CD14-positive monocyte (primary cell): ENCODE data around the gene MAN2B2. TPM values are rescaled to one million over a fixed set of nuclear protein-coding genes. Genes with fewer than 3 reads are reported as not detected.

Experiments
- DNase-seq, 3 donors: peaks; one replicate each; pipeline ENCODE4 v3.0.0-alpha.2; 2011 to 2022
- H2AFZ ChIP-seq: 2 replicates; pipeline ENCODE4 v1.6.0; 2012; ENCODE audit warnings: mild to moderate bottlenecking, low read depth, low read length, inconsistent platforms; ENCODE audit not compliant: insufficient read depth, poor library complexity, severe bottlenecking
- H3K27ac ChIP-seq, 2 donors: 1 replicate in 1 of 2; 2 replicates in 1 of 2; pipeline ENCODE4 v1.5.1; 2012 to 2013; ENCODE audit warnings: low read length in 2 of 2, control low read depth in 1 of 2, inconsistent platforms in 1 of 2, low read depth in 1 of 2, mild to moderate bottlenecking in 1 of 2
- H3K27me3 ChIP-seq, 2 donors: one replicate each; pipeline versions ENCODE4 v1.6.0 to v1.6.1; 2011 to 2013; ENCODE audit warnings: low read length in 2 of 2; ENCODE audit not compliant: control insufficient read depth in 2 of 2, insufficient read depth in 2 of 2
- H3K36me3 ChIP-seq, 2 donors: replicated peaks in 1 of 2; 1 replicate in 1 of 2; 2 replicates in 1 of 2; pipeline versions ENCODE4 v1.5.1 to v1.6.1; 2012 to 2013; ENCODE audit warnings: low read length in 2 of 2, control low read depth in 1 of 2, inconsistent platforms in 1 of 2, mild to moderate bottlenecking in 1 of 2; ENCODE audit not compliant: insufficient read depth in 2 of 2, control insufficient read depth in 1 of 2
- H3K4me1 ChIP-seq, 2 donors: 1 replicate in 1 of 2; 2 replicates in 1 of 2; pipeline versions ENCODE4 v1.5.1 to v1.6.1; 2012 to 2013; ENCODE audit warnings: low read length in 2 of 2, control low read depth in 1 of 2, inconsistent platforms in 1 of 2, mild to moderate bottlenecking in 1 of 2, moderate library complexity in 1 of 2; ENCODE audit not compliant: insufficient read depth in 2 of 2, control insufficient read depth in 1 of 2
- H3K4me2 ChIP-seq: replicated peaks from 2 replicates; pipeline ENCODE3; 2012; ENCODE audit warnings: low read length, moderate library complexity, mild to moderate bottlenecking; ENCODE audit not compliant: poor library complexity, severe bottlenecking; ENCODE audit errors: extremely low read depth
- H3K4me3 ChIP-seq, 3 experiments: fragments of 200-600 bp in 1 of 3; sonication (generic) in 1 of 3; replicated peaks in 1 of 3; 1 replicate in 2 of 3; 2 replicates in 1 of 3; pipeline ENCODE4 v1.5.1; 2011 to 2013; ENCODE audit warnings: low read length in 3 of 3, mild to moderate bottlenecking in 3 of 3, control low read depth in 2 of 3, low read depth in 2 of 3, inconsistent platforms in 1 of 3, moderate library complexity in 1 of 3
- H3K79me2 ChIP-seq: 2 replicates; pipeline ENCODE4 v1.6.0; 2012; ENCODE audit warnings: mild to moderate bottlenecking, control low read depth, inconsistent platforms, low read length, moderate library complexity; ENCODE audit not compliant: insufficient read depth
- H3K9ac ChIP-seq: 2 replicates; pipeline ENCODE4 v1.6.0; 2017; ENCODE audit warnings: low read length, mild to moderate bottlenecking; ENCODE audit not compliant: insufficient read depth, poor library complexity, severe bottlenecking
- H3K9me3 ChIP-seq, 2 donors: replicated peaks in 1 of 2; 1 replicate in 1 of 2; 2 replicates in 1 of 2; pipeline versions ENCODE4 v1.5.1 to v1.6.1; 2012 to 2013; ENCODE audit warnings: low read length in 2 of 2, control low read depth in 1 of 2; ENCODE audit not compliant: control insufficient read depth in 1 of 2, insufficient read depth in 1 of 2
- H4K20me1 ChIP-seq: 2 replicates; pipeline ENCODE4 v1.6.0; 2012; ENCODE audit warnings: mild to moderate bottlenecking, low read length, control low read depth, moderate library complexity; ENCODE audit not compliant: insufficient read depth
- H3K27ac Mint-ChIP-seq, 7 donors: one replicate each; pipeline ENCODE4 v1.8.0; 2020; ENCODE audit warnings: mild to moderate bottlenecking in 7 of 7, mixed read lengths in 7 of 7, moderate library complexity in 6 of 7, inconsistent platforms in 2 of 7
- H3K27me3 Mint-ChIP-seq, 3 donors: one replicate each; pipeline ENCODE4 v1.8.0; 2021 to 2022; ENCODE audit warnings: low read depth in 3 of 3, mild to moderate bottlenecking in 3 of 3, mixed read lengths in 3 of 3, moderate library complexity in 3 of 3, inconsistent platforms in 1 of 3
- H3K36me3 Mint-ChIP-seq, 2 donors: one replicate each; pipeline ENCODE4 v1.8.0; 2020; ENCODE audit warnings: mixed read lengths in 2 of 2, inconsistent platforms in 1 of 2, mild to moderate bottlenecking in 1 of 2
- H3K4me1 Mint-ChIP-seq: one replicate; pipeline ENCODE4 v1.8.0; 2020; ENCODE audit warnings: mild to moderate bottlenecking, mixed read lengths
- H3K4me3 Mint-ChIP-seq, 2 donors: one replicate each; pipeline ENCODE4 v1.8.0; 2020; ENCODE audit warnings: mild to moderate bottlenecking in 2 of 2, mixed read lengths in 2 of 2, moderate library complexity in 1 of 2
- H3K9me3 Mint-ChIP-seq, 7 donors: one replicate each; pipeline ENCODE4 v1.8.0; 2020 to 2022; ENCODE audit warnings: mixed read lengths in 7 of 7, mild to moderate bottlenecking in 6 of 7, moderate library complexity in 6 of 7, inconsistent platforms in 2 of 7
- CTCF ChIP-seq: fragments of 200-600 bp; IDR thresholded peaks from one replicate; pipeline ENCODE4 v1.8.0; 2022; ENCODE audit warnings: antibody characterized with exemption, mild to moderate bottlenecking
- WGBS: methylation state at CpG from one replicate; pipeline ENCODE4 v1.1.5; 2013; ENCODE audit warnings: missing lambda C conversion rate; ENCODE audit not compliant: insufficient coverage; 5-methylcytosine and 5-hydroxymethylcytosine counted together
- intact Hi-C, 2 donors: fragments of 100-400 bp; cut with micrococcal nuclease; formaldehyde crosslinking; loops; one replicate each; pipeline versions ENCODE4 v1.15.0 to v1.15.1; 2023
- polyA plus RNA-seq, 3 donors: library from polyadenylated mRNA; depleted of rRNA in 1 of 3; unstranded in 2 of 3; stranded (reverse) in 1 of 3; fragments of 300-500 nt in 2 of 3; fragments of >200 nt in 1 of 3; fragmentation: Illumina TruSeq in 2 of 3; gene quantifications; 1 replicate in 2 of 3; 2 replicates in 1 of 3; pipeline ENCODE4 v1.2.3, GENCODE V29; 2012 to 2021

The MAN2B2 gene
- polyA plus RNA-seq, 3 donors: 9.6 to 28.4 (median 10.6) TPM

DNA sequence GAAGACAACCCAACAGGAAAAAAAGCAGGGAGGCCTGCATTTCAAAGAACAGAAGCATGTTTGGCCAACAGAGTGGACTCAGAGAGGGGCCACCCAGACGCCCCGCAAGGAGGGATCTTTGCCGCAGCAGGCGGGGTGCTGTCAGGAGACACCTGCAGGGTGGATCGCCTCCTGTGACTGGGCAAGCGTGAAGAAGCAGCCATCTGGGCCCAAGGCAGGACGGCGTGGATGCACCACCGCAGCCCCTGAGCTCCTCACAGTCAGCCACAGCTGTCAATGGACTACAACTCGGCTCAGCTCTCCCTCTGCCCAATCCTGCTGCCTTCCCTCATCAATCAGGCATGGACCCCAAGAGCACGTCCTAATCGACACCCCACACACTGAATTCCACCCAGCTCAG is 32.0 kb upstream of the MAN2B2 start:
- H4K20me1 ChIP-seq: no peaks in the 10 kb centered on the region
- H3K4me2 ChIP-seq: no peak overlapping the region
- peaks cover 0 to 6% (median 4%) of the 10 kb centered on the region in 3 donors for H3K27me3 Mint-ChIP-seq
- H3K4me1 ChIP-seq: no peaks in the 10 kb centered on the region
- H3K27ac ChIP-seq: no peak overlapping the region
- peaks cover 0 to 6% (median 2%) of the 10 kb centered on the region in 7 donors for H3K9me3 Mint-ChIP-seq
- no peaks in the 10 kb centered on the region for H3K36me3 Mint-ChIP-seq
- no peak overlapping the region for H3K27ac Mint-ChIP-seq
- 80% methylated on average over 12 of the region's 12 CpGs for WGBS
- no peak overlapping the region for H2AFZ ChIP-seq
- H3K9ac ChIP-seq: no peak overlapping the region
- intact Hi-C loops: no loop called here
- no peak for DNase-seq
- no peaks in the 10 kb centered on the region for H3K79me2 ChIP-seq
- no peaks in the 10 kb centered on the region for H3K27me3 ChIP-seq
- H3K4me1 Mint-ChIP-seq: no peaks in the 10 kb centered on the region
- no peak overlapping the region for H3K4me3 Mint-ChIP-seq
- no peaks in the 10 kb centered on the region for H3K9me3 ChIP-seq
- TF ChIP-seq CTCF: no peak
- H3K4me3 ChIP-seq: no peak overlapping the region
- H3K36me3 ChIP-seq: no peaks in the 10 kb centered on the region

DNA sequence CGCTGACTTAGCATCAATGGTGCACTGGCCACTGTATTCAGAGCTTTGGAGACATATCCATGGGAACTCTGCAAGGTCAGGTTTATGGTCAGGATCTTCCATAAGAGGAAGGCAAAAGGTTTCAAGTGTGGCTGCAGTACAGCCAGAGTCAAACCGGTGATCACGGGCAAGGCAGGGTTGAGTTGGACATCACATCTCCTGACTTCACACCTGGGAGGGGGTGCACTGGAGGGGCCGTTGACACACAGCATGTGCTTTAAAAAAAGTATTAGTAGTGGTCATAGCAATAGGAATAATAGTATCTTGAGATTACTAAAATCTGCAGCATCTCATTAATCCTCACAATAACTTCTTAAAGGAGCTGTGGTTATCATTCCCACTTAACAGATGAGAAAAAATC is 28.9 kb upstream of the MAN2B2 start:
- no peak overlapping the region for H2AFZ ChIP-seq
- TF ChIP-seq CTCF: no peak
- no peak overlapping the region for H3K27ac ChIP-seq
- Mint-ChIP-seq H3K36me3 (no peaks in the 10 kb centered on the region), H3K9me3 (peaks cover 0 to 3% (median 0%) of the 10 kb centered on the region in 7 donors), H3K27ac (no peak overlapping the region), H3K27me3 (peaks cover 2 to 9% (median 6%) of the 10 kb centered on the region in 3 donors), H3K4me3 (no peak overlapping the region), H3K4me1 (no peaks in the 10 kb centered on the region)
- intact Hi-C loops: no loop called here
- 92% methylated on average over 3 of the region's 4 CpGs for WGBS
- H3K9ac ChIP-seq: no peak overlapping the region
- no peak overlapping the region for H3K4me3 ChIP-seq
- no peaks in the 10 kb centered on the region for H3K27me3 ChIP-seq
- DNase-seq: no peak
- H3K36me3 ChIP-seq: no peaks in the 10 kb centered on the region
- no peaks in the 10 kb centered on the region for H3K4me1 ChIP-seq
- H3K9me3 ChIP-seq: no peaks in the 10 kb centered on the region
- H3K4me2 ChIP-seq: no peak overlapping the region
- no peaks in the 10 kb centered on the region for H4K20me1 ChIP-seq
- no peaks in the 10 kb centered on the region for H3K79me2 ChIP-seq
